Neural cell (in vitro differentiated cells): ENCODE measurements around the gene AP3S2.

Experiments
- CTCF ChIP-seq: fragments of 450-650 bp; IDR thresholded peaks from 2 replicates; pipeline ENCODE4 v1.5.1; 2014; ENCODE audit warnings: antibody characterized with exemption, mild to moderate bottlenecking, moderate library complexity; ENCODE audit not compliant: poor library complexity, severe bottlenecking
- EZH2 ChIP-seq: fragments of 200-600, 300-800 bp; shearing (Covaris generic), sonication (generic); IDR thresholded peaks from 2 replicates; pipeline ENCODE4 v1.6.1; 2014; ENCODE audit warnings: antibody characterized with exemption, low read length, borderline replicate concordance, mild to moderate bottlenecking; ENCODE audit not compliant: insufficient read depth, poor library complexity, severe bottlenecking
- RAD21 ChIP-seq: fragments of 450-650 bp; conservative IDR thresholded peaks from 2 replicates; pipeline ENCODE4 v1.6.1; 2014; ENCODE audit warnings: antibody characterized with exemption, mild to moderate bottlenecking, moderate library complexity

GRCh38 chr15:89937365-89938350 is 43.9 kb upstream of the AP3S2 start:
- TF ChIP-seq CTCF (no peak), RAD21 (no peak), EZH2 (no peak)
